K562 (cell line): ENCODE measurements around the gene ANAPC16. TPM values are rescaled to one million over a fixed set of nuclear protein-coding genes. Genes with fewer than 3 reads are reported as not detected.

Source experiments
- DLX4 ChIP-seq: fragments of 250-450 bp; sonication (Bioruptor Pico); IDR thresholded peaks from 2 replicates; pipeline ENCODE4 v1.6.1; 2021; ENCODE audit warnings: mild to moderate bottlenecking
- ERF ChIP-seq: fragments of 450-650 bp; formaldehyde crosslinking; IDR thresholded peaks from 2 replicates; pipeline ENCODE4 v1.4.0; 2020; ENCODE audit warnings: mild to moderate bottlenecking, mixed read lengths
- HCFC1 ChIP-seq: IDR thresholded peaks from 2 replicates; pipeline ENCODE4 v1.6.1; 2012; ENCODE audit warnings: low read depth, low read length, improper control_type of control experiment
- JUND ChIP-seq, 2 experiments: IDR thresholded peaks; 2 replicates in 1 of 2; 3 replicates in 1 of 2; pipeline ENCODE4 v1.6.1; 2011; ENCODE audit warnings: borderline replicate concordance in 2 of 2, low read depth in 2 of 2, low read length in 2 of 2, improper control_type of control experiment in 1 of 2, missing biosample characterization in 1 of 2, missing genetic modification characterization in 1 of 2, missing genetic modification reagents in 1 of 2
- MAZ ChIP-seq, 2 experiments: fragments of 450-650 bp in 1 of 2; sonication (generic) in 1 of 2; formaldehyde crosslinking; IDR thresholded peaks in 1 of 2; conservative IDR thresholded peaks in 1 of 2; 2 replicates each; pipeline versions ENCODE4 v1.4.0 to v1.5.0; 2020; ENCODE audit warnings: mild to moderate bottlenecking in 1 of 2, missing genetic modification reagents in 1 of 2
- MEIS2 ChIP-seq: fragments of 450-650 bp; IDR thresholded peaks from 2 replicates; pipeline ENCODE4 v1.6.1; 2014; ENCODE audit warnings: mild to moderate bottlenecking; ENCODE audit not compliant: partially characterized antibody
- POLR2AphosphoS2 ChIP-seq: IDR thresholded peaks from 2 replicates; pipeline ENCODE4 v1.6.1; 2012; ENCODE audit warnings: low read length, improper control_type of control experiment
- SMAD1 ChIP-seq: fragments of 150-350 bp; IDR thresholded peaks from 2 replicates; pipeline ENCODE4 v1.6.1; 2014; ENCODE audit warnings: low read length, low read depth; ENCODE audit not compliant: partially characterized antibody
- SP1 ChIP-seq: sonication (generic); formaldehyde crosslinking; IDR thresholded peaks from 2 replicates; pipeline ENCODE4 v1.8.1; 2022; ENCODE audit warnings: mild to moderate bottlenecking, missing genetic modification reagents
- TBP ChIP-seq: optimal IDR thresholded peaks from 2 replicates; pipeline ENCODE3; 2011; ENCODE audit warnings: low read depth, low read length, improper control_type of control experiment
- ZBED1 ChIP-seq: IDR thresholded peaks from 2 replicates; pipeline ENCODE4 v1.6.1; 2014
- ZNF134 ChIP-seq: fragments of 250-450 bp; sonication (Bioruptor Pico); conservative IDR thresholded peaks from 2 replicates; pipeline ENCODE4 v1.4.0; 2020
- ZNF184 ChIP-seq: sonication (generic); formaldehyde crosslinking; IDR thresholded peaks from 2 replicates; pipeline ENCODE4 v1.5.0; 2020; ENCODE audit warnings: missing genetic modification reagents
- ZNF224 ChIP-seq: sonication (generic); formaldehyde crosslinking; IDR thresholded peaks from 2 replicates; pipeline ENCODE4 v1.8.0; 2022; ENCODE audit warnings: mild to moderate bottlenecking, missing genetic modification reagents
- ZNF24 ChIP-seq: fragments of 450-650 bp; IDR thresholded peaks from 2 replicates; pipeline ENCODE4 v1.6.1; 2016
- ZNF507 ChIP-seq: conservative IDR thresholded peaks from 2 replicates; pipeline ENCODE4 v1.6.1; 2017; ENCODE audit warnings: missing genetic modification characterization, missing compliant biosample characterization
- ZNF707 ChIP-seq: fragments of 250-450 bp; sonication (Bioruptor Pico); conservative IDR thresholded peaks from 2 replicates; pipeline ENCODE4 v1.8.0; 2022; ENCODE audit warnings: inconsistent platforms, mild to moderate bottlenecking, moderate library complexity
- ZNF766 ChIP-seq: fragments of 200-800 bp; sonication (Bioruptor generic); conservative IDR thresholded peaks from 2 replicates; pipeline ENCODE4 v1.6.1; 2016; ENCODE audit warnings: missing genetic modification characterization, missing compliant biosample characterization
- ZNF778 ChIP-seq: fragments of 450-650 bp; formaldehyde crosslinking; IDR thresholded peaks from 2 replicates; pipeline ENCODE4 v1.4.0; 2020; ENCODE audit warnings: mild to moderate bottlenecking, moderate library complexity
- ZSCAN32 ChIP-seq: fragments of 450-650 bp; formaldehyde crosslinking; IDR thresholded peaks from 2 replicates; pipeline ENCODE4 v1.4.0; 2020; ENCODE audit warnings: mild to moderate bottlenecking, moderate library complexity
- polyA plus RNA-seq, 8 experiments: library from polyadenylated mRNA; depleted of rRNA in 4 of 8; stranded (reverse) in 5 of 8; unstranded in 3 of 8; fragments of >200 nt; fragmentation: Nextera tagmentation in 2 of 8; fragmentation: Illumina TruSeq in 1 of 8; extraction: Ambion mirVana in 2 of 8; extraction: Trizol in 1 of 8; gene quantifications; 2 replicates each; pipeline versions ENCODE4 v1.2.1 to v1.2.3, GENCODE V29; 2011 to 2014; ENCODE audit warnings: inconsistent platforms in 1 of 8, missing spikeins in 1 of 8
- total RNA-seq, 7 experiments: library from RNA; depleted of rRNA in 6 of 7; stranded (reverse); fragments of >200 nt in 6 of 7; fragmentation: Illumina TruSeq in 2 of 7; extraction: Trizol in 2 of 7; gene quantifications; 2 replicates each; pipeline versions ENCODE4 v1.2.1 to v1.2.3, GENCODE V29; 2011 to 2021; ENCODE audit warnings: low replicate concordance in 1 of 7
- TF ChIP-seq, protein P1 (sequence below): fragments of 250-450 bp; sonication (Bioruptor Pico); IDR thresholded peaks from 2 replicates; pipeline ENCODE4 v1.8.0; 2021; ENCODE audit warnings: borderline replicate concordance, mild to moderate bottlenecking, moderate library complexity; ENCODE audit not compliant: poor library complexity, severe bottlenecking
- TF ChIP-seq, protein P2 (sequence below): fragments of 450-650 bp; formaldehyde crosslinking; IDR thresholded peaks from 2 replicates; pipeline ENCODE4 v1.4.0; 2020; ENCODE audit warnings: mild to moderate bottlenecking, moderate library complexity

The ANAPC16 gene
- total and polyA plus RNA-seq, 9 of the 15 experiments (the other 6 are each of a cell fraction or from before 2014, with no cell fraction given) = 42.6 to 208 (median 108) TPM

GRCh38 chr10:72274730-72275350 lies 59.0 kb downstream of the ANAPC16 start (continued):
- TF ChIP-seq ZNF184 (CRISPR knock-in tag) (no peak), MEIS2 (no peak), ZNF707 (peak; percentile 56; the same call in 1 of the 2 replicates), POLR2AphosphoS2 (peak; percentile 39), TBP (peak; percentile 15), DLX4 (no peak), ERF (peak; percentile 53; the same call in 1 of the 2 replicates), HCFC1 (peak; percentile 26; the same call in 1 of the 2 replicates), ZBED1 (peak; percentile 68), SP1 (CRISPR knock-in tag) (peak; percentile 44; the same call in 1 of the 2 replicates), ZNF24 (no peak), ZNF507 (tag) (no peak), SMAD1 (peak; percentile 63), ZNF224 (0 out of 2 replicates have a peak, but pooled peaks have one; percentile 7), MAZ (CRISPR knock-in tag; conservative IDR thresholded peaks at IDR 0.05 in 1 of 2, IDR thresholded peaks at IDR 0.05 in 1 of 2) (peak in 1 of 2 experiments; percentile 50; a peak in 3 of 4 replicates), ZSCAN32 (CRISPR knock-in tag) (0 out of 2 replicates have a peak, but pooled peaks have one; percentile 29), ZNF134 (CRISPR knock-in tag) (0 out of 2 replicates have a peak, but pooled peaks have one; percentile 7), JUND (IDR thresholded peaks at IDR 0.05; ENCODE audit: borderline replicate concordance, low read depth, low read length) (peak; percentile 33; the same call in 1 of the 2 replicates), JUND (tag; IDR thresholded peaks at IDR 0.05; ENCODE audit: borderline replicate concordance, low read depth, low read length) (no peak), ZNF778 (CRISPR knock-in tag) (no peak), ZNF766 (no peak)
- TF ChIP-seq, protein P1, sequence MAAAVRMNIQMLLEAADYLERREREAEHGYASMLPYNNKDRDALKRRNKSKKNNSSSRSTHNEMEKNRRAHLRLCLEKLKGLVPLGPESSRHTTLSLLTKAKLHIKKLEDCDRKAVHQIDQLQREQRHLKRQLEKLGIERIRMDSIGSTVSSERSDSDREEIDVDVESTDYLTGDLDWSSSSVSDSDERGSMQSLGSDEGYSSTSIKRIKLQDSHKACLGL (CRISPR knock-in tag) = peak; percentile 1
- TF ChIP-seq, protein P2, sequence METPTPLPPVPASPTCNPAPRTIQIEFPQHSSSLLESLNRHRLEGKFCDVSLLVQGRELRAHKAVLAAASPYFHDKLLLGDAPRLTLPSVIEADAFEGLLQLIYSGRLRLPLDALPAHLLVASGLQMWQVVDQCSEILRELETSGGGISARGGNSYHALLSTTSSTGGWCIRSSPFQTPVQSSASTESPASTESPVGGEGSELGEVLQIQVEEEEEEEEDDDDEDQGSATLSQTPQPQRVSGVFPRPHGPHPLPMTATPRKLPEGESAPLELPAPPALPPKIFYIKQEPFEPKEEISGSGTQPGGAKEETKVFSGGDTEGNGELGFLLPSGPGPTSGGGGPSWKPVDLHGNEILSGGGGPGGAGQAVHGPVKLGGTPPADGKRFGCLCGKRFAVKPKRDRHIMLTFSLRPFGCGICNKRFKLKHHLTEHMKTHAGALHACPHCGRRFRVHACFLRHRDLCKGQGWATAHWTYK = peak; percentile 94
